ENCODE measurements around the gene LRCH4.

GRCh38 chr7:100552532-100552931, 33.4 kb downstream of the LRCH4 start:
- TF ChIP-seq TAF1 (IDR thresholded peaks at IDR 0.05; ENCODE audit: low read depth, low read length) (no peak), POLR2A (IDR thresholded peaks at IDR 0.05; ENCODE audit: low read depth, low read length) (no peak), POLR2AphosphoS5 (IDR thresholded peaks at IDR 0.05; ENCODE audit: low read depth, low read length) (no peak), SPI1 (IDR thresholded peaks at IDR 0.05; ENCODE audit: low read depth, low read length) (no peak), PAX5 (IDR thresholded peaks at IDR 0.05; ENCODE audit: insufficient read depth, low read length, severe bottlenecking) (no peak)
